ENCODE results near the gene NDUFAF3.

- TF ChIP-seq ELF4 (CRISPR knock-in tag; IDR thresholded peaks at IDR 0.05; ENCODE audit: low read depth) = no peak
- TF ChIP-seq SMAD3 (CRISPR knock-in tag; IDR thresholded peaks at IDR 0.05; ENCODE audit: borderline replicate concordance) = no peak
- no peak for TF ChIP-seq CTCF (IDR thresholded peaks at IDR 0.05)
- no peak for TF ChIP-seq ZNF512 (CRISPR knock-in tag; IDR thresholded peaks at IDR 0.05; ENCODE audit: borderline replicate concordance)
- no peak for TF ChIP-seq ZBTB43 (CRISPR knock-in tag; IDR thresholded peaks at IDR 0.05)
- no peak for TF ChIP-seq E2F1 (CRISPR knock-in tag; IDR thresholded peaks at IDR 0.05)
- TF ChIP-seq ATF3 (CRISPR knock-in tag; conservative IDR thresholded peaks at IDR 0.05) = no peak
- no peak for TF ChIP-seq CBFB (CRISPR knock-in tag; IDR thresholded peaks at IDR 0.05; ENCODE audit: low read depth)
- no peak for TF ChIP-seq NR2C2 (CRISPR knock-in tag; IDR thresholded peaks at IDR 0.05)
- TF ChIP-seq FOXJ3 (CRISPR knock-in tag; IDR thresholded peaks at IDR 0.05; ENCODE audit: borderline replicate concordance) = no peak
Observed at GRCh38 chr3:49054344-49054862, 32.5 kb downstream of the NDUFAF3 start.
